ENCODE measurements around the gene RAD51B.
"Not testable (repeated sequence)": the region's sequence is repeated elsewhere in the genome, so short reads cannot be mapped to it uniquely, and the experiment has no call there.

The RAD51B gene

DNA sequence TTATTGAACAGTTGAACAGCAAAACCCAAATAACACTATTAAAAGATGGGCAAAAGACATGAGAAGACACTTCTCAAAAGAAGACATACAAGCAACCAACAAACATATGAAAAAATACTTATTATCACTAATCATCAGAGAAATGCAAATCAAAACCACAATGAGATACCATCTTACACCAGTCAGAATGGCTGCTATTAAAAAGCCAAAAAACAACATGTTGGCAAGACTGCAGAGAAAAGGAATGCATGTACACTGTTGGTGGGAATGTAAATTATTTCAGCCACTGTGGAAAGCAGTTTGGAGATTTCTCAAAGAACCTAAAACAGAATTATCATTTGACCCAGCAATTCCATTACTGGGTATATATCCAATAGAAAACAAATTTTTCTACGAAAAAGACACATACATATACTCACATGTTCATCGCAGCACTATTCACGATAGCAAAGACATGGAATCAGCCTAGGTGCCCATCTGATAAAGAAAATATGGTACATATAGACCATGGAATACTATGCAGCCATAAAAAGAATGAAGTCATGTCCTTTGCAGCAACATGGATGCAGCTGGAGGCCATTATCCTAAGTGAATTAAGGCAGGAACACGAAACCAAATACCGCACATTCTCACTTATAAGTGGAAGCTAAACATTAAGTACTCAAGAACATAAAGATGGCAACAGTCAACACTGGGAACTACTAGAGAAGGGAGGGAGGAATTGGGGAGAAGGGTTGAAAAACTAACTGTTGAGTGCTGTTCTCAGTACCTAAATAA lies 367.1 kb downstream of the RAD51B start:
- not testable (repeated sequence) for DNase-seq

DNA sequence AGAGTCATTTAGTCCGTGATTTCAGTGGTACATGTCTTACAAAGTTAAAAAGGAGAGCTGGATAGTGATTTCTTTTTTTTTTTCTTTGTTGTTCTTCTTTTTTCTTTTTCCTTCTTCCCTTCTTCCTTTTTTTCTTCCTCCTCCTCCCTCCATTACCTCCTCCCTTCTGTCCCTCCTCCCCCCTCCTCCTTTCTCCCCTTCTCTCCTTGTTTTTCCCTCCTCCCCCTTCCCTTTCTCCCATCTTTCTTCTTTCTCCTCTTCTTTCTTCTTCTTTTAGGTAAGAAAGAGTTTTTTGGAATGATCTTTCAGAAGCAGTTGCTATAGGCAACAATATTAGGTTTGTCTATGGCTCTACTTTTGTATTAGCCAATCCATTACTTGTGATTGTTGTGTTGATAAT lies 368.6 kb downstream of the RAD51B start:
- no peak for DNase-seq

DNA sequence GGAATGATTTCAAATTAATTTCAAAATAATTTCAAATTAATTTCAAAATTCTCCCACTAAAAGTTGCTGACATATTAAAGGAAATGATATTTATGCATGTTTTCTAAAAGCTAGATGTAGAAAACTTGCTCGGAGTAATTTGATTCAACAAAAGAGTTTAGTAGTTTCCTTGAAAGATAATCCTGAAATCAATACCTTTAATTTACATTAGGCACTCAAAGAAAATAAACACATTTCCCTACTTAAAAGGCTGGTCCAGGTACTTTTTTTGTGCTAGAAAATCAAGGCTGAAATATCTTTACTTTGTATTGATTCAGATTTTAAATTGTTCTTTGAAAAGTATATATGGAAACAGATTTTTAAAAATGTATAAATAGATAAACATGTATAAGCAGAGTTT lies 370.5 kb downstream of the RAD51B start:
- no peak for DNase-seq

DNA sequence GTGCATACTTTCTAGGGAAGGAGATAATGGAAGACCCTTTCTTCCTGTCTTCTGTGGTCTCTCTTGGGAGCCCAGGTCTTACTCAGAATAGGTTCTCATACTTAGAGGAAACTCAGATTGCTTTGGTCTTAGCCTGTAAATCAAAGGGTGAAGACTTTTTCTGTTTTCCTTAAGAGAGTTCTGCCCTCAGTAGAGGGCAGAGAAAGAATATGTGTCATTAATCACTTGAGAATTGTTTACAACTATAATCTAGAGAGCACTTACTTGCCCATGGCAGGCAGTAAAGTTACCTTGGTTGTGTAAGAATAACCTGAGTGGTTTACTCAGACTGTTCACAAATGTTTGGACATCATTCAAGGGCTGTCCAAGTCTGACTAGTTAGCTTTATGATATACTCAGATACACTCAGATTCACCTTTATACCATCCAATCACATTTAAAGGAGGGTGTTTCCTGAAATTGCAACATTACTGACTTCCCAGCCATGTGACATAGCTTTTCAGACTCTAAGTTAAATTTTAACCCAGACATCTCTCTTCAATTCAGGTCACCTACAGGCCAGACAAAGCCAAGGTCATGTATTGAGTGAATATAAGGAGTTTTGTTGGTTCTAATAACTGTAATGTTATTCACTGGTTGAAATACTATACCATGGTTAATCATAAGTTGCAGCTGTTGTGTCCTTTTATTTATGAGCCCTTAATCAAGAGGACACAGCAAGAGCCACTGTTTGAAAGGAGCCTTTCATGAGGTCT lies 372.2 kb downstream of the RAD51B start:
- DNase-seq: no peak

DNA sequence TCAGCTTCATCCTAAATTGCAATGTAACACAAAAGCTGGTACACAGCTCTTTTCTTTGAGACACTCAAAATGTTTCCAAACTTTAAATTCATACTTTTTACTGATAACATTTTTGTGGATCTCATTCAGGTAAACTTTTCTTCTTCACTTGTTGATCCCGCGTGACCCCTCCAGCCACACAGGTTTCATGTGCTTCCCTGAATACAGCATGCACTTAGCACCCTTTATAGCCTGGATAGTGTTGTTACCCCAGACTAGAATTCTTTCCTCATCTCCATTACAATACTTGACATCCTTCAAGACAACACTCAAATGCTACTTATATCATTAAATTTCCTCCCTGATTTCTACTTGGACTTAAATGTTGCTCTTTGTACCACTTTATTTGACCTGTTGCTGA lies 373.4 kb downstream of the RAD51B start:
- no peak for DNase-seq

DNA sequence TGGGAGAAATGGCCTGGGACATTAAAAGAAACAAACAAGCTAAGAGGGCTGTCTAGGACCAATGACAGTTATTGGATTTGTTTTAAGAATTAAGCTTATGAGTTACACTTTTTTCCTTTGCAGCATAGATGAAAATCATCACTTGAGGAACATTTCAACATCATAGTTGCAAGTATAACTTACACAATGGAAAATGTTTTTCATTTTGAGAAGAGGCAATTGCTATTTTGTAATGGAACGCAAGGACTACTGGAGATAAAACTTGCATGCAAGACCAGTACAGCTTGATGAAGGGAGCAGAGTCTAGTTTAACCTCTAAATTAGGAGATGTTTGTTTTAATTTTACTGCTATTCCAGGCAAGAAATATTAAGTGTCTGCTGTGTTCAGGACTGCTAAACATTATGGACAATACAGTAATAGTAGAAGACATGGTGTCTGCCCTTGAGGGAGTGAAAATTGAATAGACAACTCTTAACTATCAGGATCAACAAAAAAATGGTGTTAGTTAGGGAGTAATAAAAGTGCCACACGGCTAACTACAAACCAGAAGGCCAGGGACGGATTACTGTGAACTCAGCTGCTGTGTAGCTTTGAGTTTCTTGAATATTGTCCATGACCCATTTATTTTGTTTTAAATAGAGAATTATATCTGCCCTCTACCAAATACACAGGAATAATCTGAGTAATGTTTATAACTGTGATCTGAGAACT lies 374.5 kb downstream of the RAD51B start:
- DNase-seq: no peak

DNA sequence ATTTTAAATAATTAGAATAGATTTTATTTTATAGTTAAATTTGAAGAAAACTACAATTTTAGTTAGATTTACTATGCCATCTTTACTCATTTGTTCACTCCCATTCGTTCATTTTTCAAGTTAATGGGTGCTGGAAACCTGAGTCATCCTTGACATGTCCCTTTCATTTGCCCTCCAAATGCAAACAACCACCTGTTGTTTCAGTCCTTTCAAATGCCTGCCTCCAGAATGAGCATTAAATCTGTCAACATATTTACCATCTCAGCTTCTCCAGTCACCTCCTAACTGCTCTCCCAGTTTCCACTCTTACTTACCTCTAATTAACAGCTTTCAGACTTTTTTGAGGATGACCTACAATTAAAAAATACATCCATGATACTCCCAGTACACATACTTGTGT lies 375.5 kb downstream of the RAD51B start:
- DNase-seq: no peak

DNA sequence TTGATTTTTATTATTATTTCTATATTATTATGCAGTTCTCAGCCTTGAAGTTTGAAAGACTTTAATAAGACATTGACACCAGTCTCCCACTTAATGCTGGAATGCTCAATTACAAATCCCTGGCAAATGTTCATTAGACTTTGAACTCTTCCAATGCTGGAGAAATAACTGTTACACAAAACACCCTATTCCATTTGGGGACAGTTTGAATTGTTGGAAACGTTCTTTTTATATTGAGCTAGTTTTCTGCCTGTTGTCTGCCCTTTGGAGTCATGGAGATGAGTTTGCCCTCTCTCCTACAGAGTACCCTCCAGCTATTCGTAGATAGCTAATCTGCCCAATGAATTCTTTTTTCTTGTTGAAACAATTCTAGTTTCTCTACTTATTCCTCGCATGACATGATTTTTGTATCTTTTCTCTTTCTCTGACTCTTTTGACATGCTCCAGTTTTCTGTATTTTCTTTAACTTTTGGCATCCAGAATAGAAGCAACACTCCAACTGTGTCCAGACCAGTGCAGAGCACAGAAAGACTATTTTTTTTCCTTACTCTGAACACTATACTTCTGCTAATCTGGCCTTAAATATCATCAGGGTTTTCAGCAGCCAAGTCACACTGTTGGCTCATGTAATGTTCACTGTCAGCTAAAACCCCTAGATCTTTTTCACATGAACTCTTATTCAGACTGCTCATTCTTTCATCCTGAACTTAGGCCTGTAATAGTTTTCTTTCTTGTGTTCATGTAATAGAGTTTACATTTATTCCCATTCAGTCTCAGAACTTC lies 379.3 kb downstream of the RAD51B start:
- no peak for DNase-seq

DNA sequence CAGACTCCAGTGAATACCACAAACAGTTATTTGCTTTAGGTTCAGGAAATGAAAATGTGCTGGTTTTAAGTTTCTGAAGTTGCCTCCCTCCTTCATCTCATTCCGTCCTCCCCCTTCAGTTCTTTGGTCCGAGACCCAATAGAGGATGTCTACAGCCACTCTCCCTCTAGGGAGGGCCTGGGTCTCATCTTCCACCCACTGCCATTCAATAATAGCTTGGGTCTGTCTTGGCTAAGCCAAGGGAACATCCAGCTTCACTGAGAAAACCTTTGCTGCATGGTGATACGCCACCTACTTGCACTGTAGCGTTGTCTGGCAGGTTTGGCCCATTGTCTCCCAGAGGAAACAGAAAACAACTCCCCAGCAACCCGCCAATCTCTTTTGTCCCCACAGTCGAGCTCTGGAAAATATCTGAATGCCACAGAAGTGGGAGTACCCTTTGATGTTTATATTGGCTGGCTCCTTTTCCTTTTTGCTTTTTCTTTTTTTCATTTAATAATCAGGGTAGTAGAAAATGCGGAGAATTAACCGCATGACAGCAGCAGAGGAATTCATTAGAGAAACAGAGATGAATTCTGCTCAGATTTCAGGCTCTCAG lies 380.1 kb downstream of the RAD51B start:
- DNase-seq: no peak

DNA sequence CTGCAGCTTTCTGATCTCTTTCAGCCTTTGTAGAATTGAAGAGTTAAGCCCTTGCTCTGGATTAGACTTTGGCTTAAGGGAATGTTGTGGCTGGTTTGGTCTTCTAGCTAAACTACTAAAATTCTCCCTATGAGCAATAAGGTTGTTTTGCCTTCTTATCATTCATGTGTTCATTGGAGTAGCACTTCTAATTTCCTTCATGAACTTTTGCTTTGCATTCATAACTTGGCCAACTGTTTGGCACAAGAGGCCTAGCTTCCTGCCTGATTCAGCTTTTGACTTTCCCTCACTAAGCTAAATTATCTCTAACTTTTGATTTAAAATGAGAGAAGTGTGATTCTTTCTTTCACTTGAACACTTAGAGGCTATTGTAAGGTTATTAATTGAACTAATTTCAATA lies 384.3 kb downstream of the RAD51B start:
- DNase-seq: no peak

DNA sequence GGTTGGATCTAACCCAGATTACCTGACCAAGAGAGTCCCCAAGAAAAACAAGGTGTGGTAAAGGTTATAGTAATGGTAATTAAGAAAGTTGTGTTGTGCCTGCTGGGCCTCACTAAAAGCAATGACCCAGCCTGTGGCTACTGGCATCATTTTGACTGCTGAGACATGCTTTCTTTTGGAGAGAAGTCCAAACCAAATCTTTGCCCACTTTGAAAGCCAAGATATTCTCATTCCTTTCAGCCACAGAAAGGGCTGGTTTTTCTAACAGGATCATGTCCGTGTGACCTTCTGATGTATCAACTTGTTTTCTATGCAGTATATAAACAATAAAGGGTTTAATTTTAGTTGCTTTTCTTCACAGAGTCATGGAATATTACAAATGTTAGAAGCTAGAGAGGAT lies 388.6 kb downstream of the RAD51B start:
- no peak for DNase-seq

DNA sequence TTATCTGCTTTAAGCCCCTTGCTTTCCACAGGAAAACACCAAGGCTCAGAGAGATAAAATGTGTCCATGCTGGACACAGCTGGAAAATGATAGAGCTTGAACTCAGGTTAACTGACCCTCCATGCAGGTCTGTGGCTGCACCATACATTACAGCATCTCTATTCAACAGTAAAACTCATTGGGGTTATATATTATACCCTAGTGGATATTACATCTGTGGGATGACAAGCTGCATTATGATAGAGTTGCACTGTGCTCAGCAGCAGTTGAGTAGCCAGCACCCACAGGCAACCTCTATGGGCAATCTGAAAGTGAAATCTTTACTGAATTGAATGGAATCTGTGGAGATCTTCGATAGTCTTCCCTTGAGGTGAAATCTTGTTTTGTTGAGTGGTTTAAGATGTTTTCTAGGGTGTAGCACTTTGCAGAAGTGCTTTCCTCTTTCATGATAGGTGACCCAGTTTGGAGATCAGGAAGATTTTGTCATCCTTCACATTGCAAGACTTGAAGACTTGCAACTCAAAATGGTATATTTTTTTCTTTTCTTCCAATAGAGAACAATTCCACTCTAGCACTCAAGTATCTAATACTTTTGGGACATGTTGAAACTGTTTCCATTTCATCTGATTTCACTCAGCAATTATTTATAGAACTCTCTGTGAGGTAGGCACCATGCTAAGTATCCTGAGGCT lies 389.2 kb downstream of the RAD51B start:
- DNase-seq: no peak

DNA sequence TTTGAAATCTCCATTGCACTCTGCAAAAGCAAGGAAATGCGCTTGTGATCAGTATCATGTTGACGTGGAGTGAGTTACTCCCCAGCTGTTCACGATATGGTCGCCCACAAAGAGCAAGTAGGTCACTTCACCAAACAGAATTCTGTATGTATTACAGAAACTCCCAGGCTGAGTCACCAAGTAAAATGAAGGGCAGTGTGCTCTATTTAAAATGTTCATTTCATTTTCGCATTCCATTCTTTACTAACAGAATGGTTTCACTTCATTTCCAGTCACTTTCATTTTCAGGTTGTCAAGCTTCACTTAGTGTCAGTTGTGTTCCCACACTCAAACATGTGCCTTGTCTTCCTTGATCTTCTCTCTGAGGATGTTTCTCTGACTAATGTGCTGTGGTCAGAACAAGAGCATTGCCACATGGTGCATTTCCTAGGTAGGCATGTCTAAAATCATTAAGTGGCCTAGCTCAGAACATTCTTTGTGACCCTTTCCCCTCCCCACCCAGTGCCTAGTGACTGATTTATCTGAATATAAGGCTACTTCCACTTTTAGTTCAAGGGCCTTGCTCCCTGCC lies 391.2 kb downstream of the RAD51B start:
- DNase-seq: peak; percentile 21 to 31

DNA sequence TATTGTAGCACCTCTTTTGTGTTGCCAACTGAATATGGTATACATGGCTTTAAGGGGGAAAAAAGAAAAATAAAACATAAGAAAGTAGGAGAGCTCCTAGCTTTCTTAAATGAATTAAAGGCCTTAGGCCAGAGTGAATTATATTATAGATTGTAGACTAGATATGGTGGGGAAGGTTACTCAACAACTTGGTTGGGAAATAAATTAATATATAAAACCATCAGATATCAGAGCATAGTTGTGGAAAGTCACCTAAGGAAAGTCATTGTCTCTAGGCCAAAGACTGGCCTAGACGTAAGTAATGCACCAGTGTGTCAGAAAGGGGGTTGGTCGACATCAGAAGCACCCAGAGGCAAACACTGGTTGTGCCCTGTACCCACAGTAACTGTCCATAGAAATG lies 391.8 kb downstream of the RAD51B start:
- DNase-seq: no peak

DNA sequence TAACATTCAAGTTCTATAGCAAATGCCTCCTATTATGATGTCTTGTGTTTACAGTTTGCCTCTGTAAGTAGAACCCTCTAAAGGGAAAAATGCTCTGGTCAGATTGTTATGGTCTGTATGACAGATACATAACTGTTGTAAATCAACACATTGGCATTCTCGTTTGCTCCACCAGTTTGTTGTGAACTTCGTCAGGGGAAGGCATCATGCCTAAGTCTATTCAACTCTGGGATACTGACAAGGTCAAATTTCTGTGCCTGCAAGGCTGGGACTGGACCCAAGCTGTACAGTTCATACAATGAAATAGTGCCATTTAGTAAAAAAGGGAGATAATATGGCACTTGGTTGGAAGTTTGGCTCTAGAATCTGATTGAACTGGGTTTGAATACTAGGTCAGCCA lies 392.3 kb downstream of the RAD51B start:
- DNase-seq: no peak

DNA sequence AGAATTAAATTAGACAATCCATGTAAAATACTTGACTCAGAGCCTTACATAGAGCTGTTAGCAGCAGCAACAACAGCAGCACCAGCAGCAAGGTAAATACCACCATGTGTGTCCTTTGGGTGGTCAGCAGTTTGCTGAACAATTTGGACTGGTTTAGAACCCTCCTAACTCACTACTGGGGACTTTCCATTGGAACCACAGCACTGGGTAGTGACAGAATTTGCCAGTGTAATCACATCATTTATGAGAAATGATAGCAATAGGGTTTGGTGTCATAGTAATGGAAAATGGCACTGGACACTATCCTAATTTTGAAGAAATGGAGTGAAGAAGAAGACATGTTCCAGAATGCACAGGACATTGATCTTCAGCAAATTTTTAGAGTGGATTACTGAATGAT lies 392.8 kb downstream of the RAD51B start:
- DNase-seq: no peak

DNA sequence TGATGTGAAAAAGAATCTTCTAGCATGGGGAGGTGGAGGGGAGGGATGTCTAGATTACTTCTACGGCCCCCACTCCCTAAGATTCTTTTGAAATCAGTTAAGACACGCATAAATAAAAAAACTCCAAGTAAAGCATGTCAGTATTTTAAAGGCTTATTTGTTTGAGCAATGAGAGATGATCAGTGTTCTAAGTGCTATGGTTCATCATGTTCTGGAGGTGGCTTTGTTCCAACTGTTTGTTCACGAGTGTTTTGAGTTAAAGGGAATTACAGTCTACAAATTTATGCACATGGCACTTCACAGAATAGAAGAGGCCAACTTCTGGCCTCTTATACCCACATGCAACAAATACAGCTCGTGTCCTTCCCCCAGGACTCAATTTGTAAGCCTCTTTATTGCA lies 394.9 kb downstream of the RAD51B start:
- DNase-seq: no peak

DNA sequence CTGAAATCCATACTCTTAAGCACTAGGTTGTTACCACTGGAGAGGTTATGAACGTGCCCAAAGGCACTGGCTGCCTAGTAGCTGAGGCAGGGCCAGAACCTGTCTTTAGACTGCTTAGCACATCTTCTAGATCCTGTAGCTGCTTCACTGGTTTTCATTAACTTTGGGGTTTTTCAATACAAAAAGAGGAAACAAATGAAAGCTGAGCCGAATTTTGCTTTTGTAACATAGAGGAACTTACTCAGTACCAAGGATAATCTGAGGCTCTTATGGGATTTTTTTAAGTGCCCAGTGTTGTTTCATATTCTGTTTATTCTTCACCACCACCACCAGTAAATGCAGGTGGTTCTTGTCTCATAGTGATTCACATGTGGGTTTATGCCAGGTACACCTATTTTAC lies 396.1 kb downstream of the RAD51B start:
- DNase-seq: no peak

DNA sequence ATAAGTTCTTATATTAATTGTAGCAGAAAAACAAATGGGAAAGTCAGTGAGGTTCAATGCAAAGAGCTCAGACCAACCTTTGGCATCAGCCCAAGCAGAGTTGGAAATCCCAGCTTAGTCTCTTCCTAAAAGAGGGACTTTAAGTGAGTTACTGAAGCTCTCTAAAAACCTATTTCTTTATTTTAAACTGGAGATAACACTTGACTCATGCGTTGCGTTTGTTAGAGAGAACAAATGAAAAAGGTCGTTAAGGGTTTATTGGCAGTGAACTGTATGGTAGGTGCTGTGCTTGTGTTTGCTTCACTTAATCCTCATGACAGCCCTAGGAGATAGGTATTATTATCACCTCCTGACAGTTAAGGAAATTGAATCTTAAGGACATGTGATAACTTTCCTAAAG lies 396.5 kb downstream of the RAD51B start:
- no peak for DNase-seq

DNA sequence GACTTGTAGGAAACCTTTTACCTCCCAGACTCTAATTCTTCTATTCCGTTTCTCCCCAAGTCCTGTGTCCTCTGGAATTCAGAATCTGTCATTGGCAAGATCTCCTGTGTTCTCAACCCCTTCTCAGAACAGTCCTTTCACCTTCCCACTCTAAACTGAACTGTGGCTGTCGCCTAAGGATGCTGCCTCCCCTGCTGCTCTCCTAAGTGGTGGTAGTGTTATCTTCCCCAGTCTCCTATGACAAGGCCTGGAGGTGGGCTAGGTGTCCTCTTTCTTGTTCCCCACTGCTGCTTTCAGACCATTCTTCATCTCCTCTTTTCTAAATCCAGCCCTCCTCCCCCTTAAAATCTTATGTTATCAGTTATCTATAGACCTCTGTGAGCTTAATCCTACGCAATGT lies 397.4 kb downstream of the RAD51B start:
- no peak for DNase-seq

DNA sequence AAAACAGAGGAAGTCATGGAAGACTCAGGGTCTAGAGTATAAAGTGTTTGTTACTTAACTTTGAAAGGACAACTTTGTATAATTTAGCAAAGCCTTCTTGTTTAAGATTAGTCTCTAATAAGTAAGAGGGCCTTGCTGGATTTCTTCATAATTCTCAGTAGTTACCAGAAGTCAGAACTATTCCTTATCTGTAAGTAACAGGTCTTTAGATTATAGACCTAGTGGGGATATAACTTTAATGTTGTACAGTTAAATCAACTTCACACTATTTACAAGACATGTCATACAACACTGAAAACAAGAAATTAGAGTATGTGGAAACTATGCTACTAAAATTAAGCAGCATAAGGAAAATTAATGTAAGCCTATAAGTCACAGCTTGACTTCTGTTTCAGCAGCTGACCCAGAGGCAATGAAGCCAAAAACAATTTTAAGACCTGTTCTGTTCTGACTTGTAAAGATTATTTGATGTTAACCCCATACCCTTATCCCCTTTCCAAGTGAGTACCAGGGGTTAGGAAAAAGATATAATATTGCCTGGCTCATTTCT lies 398.3 kb downstream of the RAD51B start:
- no peak for DNase-seq
